ENCODE data around the gene AUTS2.

AUTS2 gene

DNA sequence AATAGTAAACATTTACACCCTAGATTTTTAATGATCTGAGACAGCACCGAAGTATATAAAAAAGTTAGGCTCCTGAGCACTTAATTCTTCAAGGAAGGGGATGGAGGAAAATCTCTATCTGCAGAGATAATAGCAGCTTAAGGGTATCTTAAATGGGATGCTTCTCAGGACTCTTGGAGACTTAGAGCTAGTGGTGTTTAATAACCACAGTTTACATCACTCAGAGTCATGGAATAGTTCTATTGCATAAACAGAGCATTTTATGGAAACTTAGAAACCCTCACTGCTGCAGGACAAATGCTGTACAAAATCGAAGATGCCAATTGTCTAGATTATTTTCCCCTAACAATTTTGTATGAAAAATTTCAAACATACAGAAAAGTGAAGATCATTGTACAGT lies 1134.8 kb downstream of the AUTS2 start:
- H3K4me1 ChIP-seq (ENCODE audit: control insufficient read depth, insufficient read depth, low read length): peaks cover 24% of the 10 kb centered on the region
- H3K36me3 ChIP-seq (ENCODE audit: control insufficient read depth in 2 of 2, insufficient read depth in 1 of 2, low read length in 2 of 2): no peaks in the 10 kb centered on the region; a peak in 1 of 3 replicates
- H3K27ac ChIP-seq (ENCODE audit: extremely low read depth, low read depth, low read length): no peak overlapping the region
- H3K4me3 ChIP-seq (ENCODE audit: low read depth, low read length): no peak overlapping the region
- no peaks in the 10 kb centered on the region for H3K9me3 ChIP-seq (ENCODE audit: control insufficient read depth, insufficient read depth, low read depth, low read length)
- POLR2A ChIA-PET: interaction anchor here (0.6 kb wide), 1 partner anchor 21 kb away, joined by 8 read pairs; no protein-coding TSS in a partner anchor
- CTCF ChIA-PET: no interaction called here
- TF ChIP-seq ZNF211 (tag by site-specific recombination; IDR thresholded peaks at IDR 0.05; ENCODE audit: low read depth) (no peak), ZNF121 (tag by site-specific recombination; IDR thresholded peaks at IDR 0.05) (no peak)
- TF ChIP-seq, protein P1, sequence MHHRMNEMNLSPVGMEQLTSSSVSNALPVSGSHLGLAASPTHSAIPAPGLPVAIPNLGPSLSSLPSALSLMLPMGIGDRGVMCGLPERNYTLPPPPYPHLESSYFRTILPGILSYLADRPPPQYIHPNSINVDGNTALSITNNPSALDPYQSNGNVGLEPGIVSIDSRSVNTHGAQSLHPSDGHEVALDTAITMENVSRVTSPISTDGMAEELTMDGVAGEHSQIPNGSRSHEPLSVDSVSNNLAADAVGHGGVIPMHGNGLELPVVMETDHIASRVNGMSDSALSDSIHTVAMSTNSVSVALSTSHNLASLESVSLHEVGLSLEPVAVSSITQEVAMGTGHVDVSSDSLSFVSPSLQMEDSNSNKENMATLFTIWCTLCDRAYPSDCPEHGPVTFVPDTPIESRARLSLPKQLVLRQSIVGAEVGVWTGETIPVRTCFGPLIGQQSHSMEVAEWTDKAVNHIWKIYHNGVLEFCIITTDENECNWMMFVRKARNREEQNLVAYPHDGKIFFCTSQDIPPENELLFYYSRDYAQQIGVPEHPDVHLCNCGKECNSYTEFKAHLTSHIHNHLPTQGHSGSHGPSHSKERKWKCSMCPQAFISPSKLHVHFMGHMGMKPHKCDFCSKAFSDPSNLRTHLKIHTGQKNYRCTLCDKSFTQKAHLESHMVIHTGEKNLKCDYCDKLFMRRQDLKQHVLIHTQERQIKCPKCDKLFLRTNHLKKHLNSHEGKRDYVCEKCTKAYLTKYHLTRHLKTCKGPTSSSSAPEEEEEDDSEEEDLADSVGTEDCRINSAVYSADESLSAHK (tag by site-specific recombination; IDR thresholded peaks at IDR 0.05): peak; percentile 58; the same call in 1 of the 2 replicates

DNA sequence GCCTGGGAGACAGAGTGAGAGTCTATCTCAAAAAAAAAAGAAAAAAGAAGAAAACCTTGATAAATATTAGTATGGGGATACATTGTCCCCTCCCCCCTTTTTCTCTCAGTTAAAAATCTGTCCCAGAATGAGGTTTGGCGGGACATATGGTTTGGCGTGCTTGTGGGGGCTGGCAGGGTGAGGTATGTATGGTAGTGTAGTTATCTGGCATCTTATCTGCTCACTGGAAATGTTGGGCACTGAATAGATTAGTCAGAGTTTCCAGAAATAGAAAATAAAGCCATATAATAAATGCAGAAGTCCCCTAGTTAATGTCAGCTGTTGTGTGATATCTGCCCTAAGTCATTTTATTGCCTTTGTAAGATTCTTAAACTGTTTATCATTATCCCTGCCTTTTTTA lies 1136.1 kb downstream of the AUTS2 start:
- no peaks in the 10 kb centered on the region; a peak in 1 of 3 replicates for H3K36me3 ChIP-seq (ENCODE audit: control insufficient read depth in 2 of 2, insufficient read depth in 1 of 2, low read length in 2 of 2)
- H3K27ac ChIP-seq (ENCODE audit: extremely low read depth, low read depth, low read length): no peak overlapping the region
- CTCF ChIA-PET: interaction anchor here (0.9 to 1.2 kb wide), 2 partner anchors 18 to 36 kb away, joined by 3 to 5 read pairs; no protein-coding TSS in a partner anchor
- H3K4me3 ChIP-seq (ENCODE audit: low read depth, low read length): no peak overlapping the region
- POLR2A ChIA-PET: no interaction called here
- H3K9me3 ChIP-seq (ENCODE audit: control insufficient read depth, insufficient read depth, low read depth, low read length): no peaks in the 10 kb centered on the region
- H3K4me1 ChIP-seq (ENCODE audit: control insufficient read depth, insufficient read depth, low read length): peaks cover 21% of the 10 kb centered on the region
- TF ChIP-seq ZNF16 (tag by site-specific recombination; IDR thresholded peaks at IDR 0.05; ENCODE audit: low read depth): no peak
- 0 out of 2 replicates have a peak, but pooled peaks have one; percentile 7 for TF ChIP-seq FEZF1 (tag by site-specific recombination; IDR thresholded peaks at IDR 0.05)
- TF ChIP-seq, protein P2, sequence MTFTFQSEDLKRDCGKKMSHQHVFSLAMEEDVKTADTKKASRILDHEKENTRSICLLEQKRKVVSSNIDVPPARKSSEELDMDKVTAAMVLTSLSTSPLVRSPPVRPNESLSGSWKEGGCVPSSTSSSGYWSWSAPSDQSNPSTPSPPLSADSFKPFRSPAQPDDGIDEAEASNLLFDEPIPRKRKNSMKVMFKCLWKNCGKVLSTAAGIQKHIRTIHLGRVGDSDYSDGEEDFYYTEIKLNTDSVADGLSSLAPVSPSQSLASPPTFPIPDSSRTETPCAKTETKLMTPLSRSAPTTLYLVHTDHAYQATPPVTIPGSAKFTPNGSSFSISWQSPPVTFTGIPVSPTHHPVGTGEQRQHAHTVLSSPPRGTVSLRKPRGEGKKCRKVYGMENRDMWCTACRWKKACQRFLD (tag by site-specific recombination; IDR thresholded peaks at IDR 0.05): no peak

DNA sequence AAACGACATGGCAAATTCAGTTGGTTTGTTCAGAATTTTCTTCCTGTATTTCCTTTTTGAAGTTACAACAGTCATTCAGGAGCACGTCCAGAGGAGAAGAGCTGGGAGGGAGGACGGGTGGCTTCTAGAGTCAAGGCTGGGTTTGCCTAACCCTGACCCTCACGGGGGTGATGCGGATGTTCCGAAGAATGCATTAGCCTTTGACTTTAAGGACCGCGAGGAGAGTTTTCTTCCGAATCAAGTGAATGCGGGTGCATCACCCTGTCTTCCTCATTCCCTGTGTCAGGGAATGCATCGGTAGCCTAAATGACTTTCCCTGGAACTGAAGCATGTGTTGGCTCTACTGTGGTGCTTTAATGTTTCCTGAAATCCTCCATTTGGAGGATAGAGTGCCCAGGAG lies 1137.0 kb downstream of the AUTS2 start:
- H3K27ac ChIP-seq (ENCODE audit: extremely low read depth, low read depth, low read length): no peak overlapping the region
- H3K4me1 ChIP-seq (ENCODE audit: control insufficient read depth, insufficient read depth, low read length): peaks cover 20% of the 10 kb centered on the region
- H3K4me3 ChIP-seq (ENCODE audit: low read depth, low read length): no peak overlapping the region
- ChIA-PET CTCF (interaction anchor here (0.7 to 1.2 kb wide), 2 partner anchors 19 to 50 kb away, joined by 5 to 8 read pairs; no protein-coding TSS in a partner anchor), POLR2A (interaction anchor here (0.6 kb wide), 1 partner anchor 13 kb away, joined by 5 read pairs; no protein-coding TSS in a partner anchor)
- H3K9me3 ChIP-seq (ENCODE audit: control insufficient read depth, insufficient read depth, low read depth, low read length): no peaks in the 10 kb centered on the region
- H3K36me3 ChIP-seq (ENCODE audit: control insufficient read depth in 2 of 2, insufficient read depth in 1 of 2, low read length in 2 of 2): no peaks in the 10 kb centered on the region; a peak in 1 of 3 replicates
- no peak for TF ChIP-seq SALL2 (tag by site-specific recombination; IDR thresholded peaks at IDR 0.05; ENCODE audit: borderline replicate concordance)
- TF ChIP-seq TCF7L2 (IDR thresholded peaks at IDR 0.05; ENCODE audit: borderline replicate concordance, low read depth, low read length): no peak
- no peak for TF ChIP-seq ZNF221 (tag by site-specific recombination; IDR thresholded peaks at IDR 0.05; ENCODE audit: borderline replicate concordance)
- no peak for TF ChIP-seq BCL11A (tag by site-specific recombination; IDR thresholded peaks at IDR 0.05; ENCODE audit: low read depth)

DNA sequence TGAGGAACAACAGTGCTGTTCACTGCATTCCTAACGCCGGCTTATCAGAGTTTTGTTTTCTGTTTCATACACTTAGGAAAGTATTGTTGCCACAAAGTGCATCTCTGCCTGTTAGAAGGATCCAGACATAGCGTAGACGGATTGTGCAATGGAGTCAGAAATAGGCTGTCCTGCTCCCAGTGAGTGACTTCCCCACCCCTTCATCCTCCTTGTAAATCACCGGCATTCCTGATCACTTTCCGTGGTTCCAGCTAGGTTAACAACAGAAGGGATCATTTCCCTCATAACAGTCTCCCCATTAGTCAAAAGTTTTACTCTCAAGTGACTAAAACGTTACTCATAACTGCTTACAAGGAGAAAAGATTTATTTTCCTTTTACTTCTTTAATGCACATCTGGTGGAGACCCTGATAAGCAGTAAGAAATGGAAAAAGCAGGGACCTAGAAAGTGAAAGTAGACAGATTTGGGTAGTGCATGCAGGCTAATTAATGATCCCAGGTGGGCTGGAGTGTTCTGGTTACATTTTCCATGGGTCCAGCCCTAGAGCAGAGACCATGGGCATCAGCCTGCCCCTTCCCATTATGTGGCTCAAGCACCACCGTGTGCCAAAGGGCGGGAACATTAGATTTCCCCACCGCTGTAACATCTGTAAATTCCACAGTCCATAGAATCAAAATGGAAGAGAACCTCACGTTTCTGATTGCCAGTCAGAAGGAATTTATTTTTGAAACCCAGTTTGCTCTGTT lies 1138.6 kb downstream of the AUTS2 start:
- H3K4me3 ChIP-seq (ENCODE audit: low read depth, low read length): no peak overlapping the region
- no peak overlapping the region for H3K27ac ChIP-seq (ENCODE audit: extremely low read depth, low read depth, low read length)
- ChIA-PET CTCF (no interaction called here), POLR2A (no interaction called here)
- peaks cover 20% of the 10 kb centered on the region for H3K4me1 ChIP-seq (ENCODE audit: control insufficient read depth, insufficient read depth, low read length)
- no peaks in the 10 kb centered on the region; a peak in 1 of 3 replicates for H3K36me3 ChIP-seq (ENCODE audit: control insufficient read depth in 2 of 2, insufficient read depth in 1 of 2, low read length in 2 of 2)
- no peaks in the 10 kb centered on the region for H3K9me3 ChIP-seq (ENCODE audit: control insufficient read depth, insufficient read depth, low read depth, low read length)
- TF ChIP-seq, protein P3, sequence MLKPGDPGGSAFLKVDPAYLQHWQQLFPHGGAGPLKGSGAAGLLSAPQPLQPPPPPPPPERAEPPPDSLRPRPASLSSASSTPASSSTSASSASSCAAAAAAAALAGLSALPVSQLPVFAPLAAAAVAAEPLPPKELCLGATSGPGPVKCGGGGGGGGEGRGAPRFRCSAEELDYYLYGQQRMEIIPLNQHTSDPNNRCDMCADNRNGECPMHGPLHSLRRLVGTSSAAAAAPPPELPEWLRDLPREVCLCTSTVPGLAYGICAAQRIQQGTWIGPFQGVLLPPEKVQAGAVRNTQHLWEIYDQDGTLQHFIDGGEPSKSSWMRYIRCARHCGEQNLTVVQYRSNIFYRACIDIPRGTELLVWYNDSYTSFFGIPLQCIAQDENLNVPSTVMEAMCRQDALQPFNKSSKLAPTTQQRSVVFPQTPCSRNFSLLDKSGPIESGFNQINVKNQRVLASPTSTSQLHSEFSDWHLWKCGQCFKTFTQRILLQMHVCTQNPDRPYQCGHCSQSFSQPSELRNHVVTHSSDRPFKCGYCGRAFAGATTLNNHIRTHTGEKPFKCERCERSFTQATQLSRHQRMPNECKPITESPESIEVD (tag by site-specific recombination; IDR thresholded peaks at IDR 0.05): peak; percentile 38
- TF ChIP-seq WT1 (tag by site-specific recombination; IDR thresholded peaks at IDR 0.05) (no peak), ZBTB17 (tag by site-specific recombination; IDR thresholded peaks at IDR 0.05) (peak; percentile 72), PRDM1 (tag by site-specific recombination; IDR thresholded peaks at IDR 0.05) (peak; percentile 76)
